Stimulated activated memory B cell treated with anti-CD40 and anti-IgM and Interleukin-4, amounts not matched to agents 10 μg/mL and 1 μg/mL and 100 μg/mL, for 72 hours (primary cell): Measurements from ENCODE around the gene PFN4.

Experiments
- ATAC-seq: fragments of 150-1000 bp; cut with Tn5 transposase; 2 replicates; pipeline ENCODE4 v1.10.0; 2021
- H3K27ac Mint-ChIP-seq: one replicate; pipeline ENCODE4 v1.8.0; 2022; ENCODE audit warnings: mild to moderate bottlenecking, mixed read lengths
- H3K27me3 Mint-ChIP-seq: one replicate; pipeline ENCODE4 v1.8.0; 2022; ENCODE audit warnings: mixed read lengths
- H3K36me3 Mint-ChIP-seq: one replicate; pipeline ENCODE4 v1.8.0; 2022; ENCODE audit warnings: mixed read lengths
- H3K4me1 Mint-ChIP-seq: one replicate; pipeline ENCODE4 v1.8.0; 2022; ENCODE audit warnings: mixed read lengths
- H3K4me3 Mint-ChIP-seq: one replicate; pipeline ENCODE4 v1.8.0; 2022; ENCODE audit warnings: mild to moderate bottlenecking, moderate library complexity, mixed read lengths
- H3K9me3 Mint-ChIP-seq: one replicate; pipeline ENCODE4 v1.8.0; 2022; ENCODE audit warnings: mixed read lengths

Gene PFN4

GRCh38 chr2:24076849-24077534 is 46.1 kb downstream of the PFN4 start:
- Mint-ChIP-seq H3K9me3 (no peaks in the 10 kb centered on the region), H3K36me3 (peaks cover 17% of the 10 kb centered on the region), H3K4me1 (peaks cover 23% of the 10 kb centered on the region), H3K27ac (peak overlapping the region; percentile 94), H3K4me3 (peak overlapping the region; percentile 97), H3K27me3 (no peaks in the 10 kb centered on the region)
- no peak for ATAC-seq

GRCh38 chr2:24075915-24076848 is 47.0 kb downstream of the PFN4 start, which contains the start of gene SF3B6:
Gene SF3B6 (minus strand): TSS chr2:24076326. CDS start chr2:24076229, 97 bp downstream.
- H3K27ac Mint-ChIP-seq = peak within 1 kb of the TSS; percentile 94
- H3K4me1 Mint-ChIP-seq = peaks cover 23% of the 10 kb centered on the region
- no peaks in the 10 kb centered on the region for H3K9me3 Mint-ChIP-seq
- peak within 1 kb of the TSS; percentile 97 for H3K4me3 Mint-ChIP-seq
- peaks cover 14% of the 10 kb centered on the region for H3K36me3 Mint-ChIP-seq
- peak; percentile 97 for ATAC-seq
- H3K27me3 Mint-ChIP-seq = no peaks in the 10 kb centered on the region

GRCh38 chr2:24075259-24075658 is 47.9 kb downstream of the PFN4 start:
- H3K27ac Mint-ChIP-seq = peak overlapping the region; percentile 94
- peak overlapping the region; percentile 97 for H3K4me3 Mint-ChIP-seq
- H3K9me3 Mint-ChIP-seq = no peaks in the 10 kb centered on the region
- H3K4me1 Mint-ChIP-seq = peaks cover 23% of the 10 kb centered on the region
- H3K36me3 Mint-ChIP-seq = peaks cover 12% of the 10 kb centered on the region
- ATAC-seq = no peak
- no peaks in the 10 kb centered on the region for H3K27me3 Mint-ChIP-seq

GRCh38 chr2:24073816-24074215 is 49.3 kb downstream of the PFN4 start:
- no peaks in the 10 kb centered on the region for H3K27me3 Mint-ChIP-seq
- H3K27ac Mint-ChIP-seq = no peak overlapping the region
- peaks cover 23% of the 10 kb centered on the region for H3K4me1 Mint-ChIP-seq

GRCh38 chr2:24072259-24072658 is 50.9 kb downstream of the PFN4 start:
- no peaks in the 10 kb centered on the region for H3K9me3 Mint-ChIP-seq
- peaks cover 30% of the 10 kb centered on the region for H3K36me3 Mint-ChIP-seq
- no peak for ATAC-seq
- H3K27me3 Mint-ChIP-seq = no peaks in the 10 kb centered on the region
- no peak overlapping the region for H3K27ac Mint-ChIP-seq
- peaks cover 16% of the 10 kb centered on the region for H3K4me1 Mint-ChIP-seq
- H3K4me3 Mint-ChIP-seq = no peak overlapping the region

More at GRCh38 chr2:24073816-24074215, 49.3 kb downstream of the PFN4 start:
- H3K4me3 Mint-ChIP-seq = no peak overlapping the region
- H3K36me3 Mint-ChIP-seq = peaks cover 25% of the 10 kb centered on the region
- ATAC-seq = no peak
- H3K9me3 Mint-ChIP-seq = no peaks in the 10 kb centered on the region

GRCh38 chr2:24065341-24065740 is 57.8 kb downstream of the PFN4 start:
- ATAC-seq = no peak
- H3K4me1 Mint-ChIP-seq = no peaks in the 10 kb centered on the region
- no peak overlapping the region for H3K27ac Mint-ChIP-seq
- peaks cover 18% of the 10 kb centered on the region for H3K36me3 Mint-ChIP-seq
- no peaks in the 10 kb centered on the region for H3K9me3 Mint-ChIP-seq
- no peak overlapping the region for H3K4me3 Mint-ChIP-seq
- H3K27me3 Mint-ChIP-seq = no peaks in the 10 kb centered on the region
